ENCODE measurements around the gene HAUS5. TPM values are rescaled to one million over a fixed set of nuclear protein-coding genes. Genes with fewer than 3 reads are reported as not detected.

HAUS5 gene
- total RNA-seq, 1 donor from 2014 or later, result 12.3 TPM

- peak overlapping the region; percentile 23 for H3K4me3 ChIP-seq (ENCODE audit: low read depth, low read length)
- peak; percentile 28 for DNase-seq (ENCODE audit: low read depth)
Observed at GRCh38 chr19:35673121-35673804, 60.7 kb downstream of the HAUS5 start.

More at GRCh38 chr19:35673121-35673804, 60.7 kb downstream of the HAUS5 start:
- H3K36me3 ChIP-seq (ENCODE audit: control insufficient read depth, insufficient read depth, low read length), result no peaks in the 10 kb centered on the region
- peaks cover 19% of the 10 kb centered on the region for H3K27me3 ChIP-seq (ENCODE audit: control insufficient read depth, insufficient read depth, low read length)
- TF ChIP-seq CTCF (IDR thresholded peaks at IDR 0.05; ENCODE audit: insufficient read depth, low read length, poor library complexity, severe bottlenecking), result no peak

Other genes with a start within 250 kb of the HAUS5 start
- not detected in 2 replicates for gene GPR42, start 241.7 kb upstream of the HAUS5 start, total RNA-seq
- gene FFAR2, start 164.5 kb upstream of the HAUS5 start, total RNA-seq, result not detected in 2 replicates
- not detected in 2 replicates for gene KRTDAP, start 122.3 kb upstream of the HAUS5 start, total RNA-seq
- gene DMKN, start 99.1 kb upstream of the HAUS5 start, total RNA-seq, result 219 and 266 TPM in 2 replicates
- gene SBSN, start 84.4 kb upstream of the HAUS5 start, total RNA-seq, result not detected in 2 replicates
- gene GAPDHS, start 79.3 kb upstream of the HAUS5 start, total RNA-seq, result not detected in 2 replicates
- 160 and 166 TPM in 2 replicates for gene TMEM147, start 67.1 kb upstream of the HAUS5 start, total RNA-seq
- not detected in 2 replicates for gene ATP4A, start 49.1 kb upstream of the HAUS5 start, total RNA-seq
- gene PMIS2, start 26.6 kb upstream of the HAUS5 start, total RNA-seq, result not detected in 2 replicates
- gene RBM42, start 16.3 kb downstream of the HAUS5 start, total RNA-seq, result 115 and 121 TPM in 2 replicates
- not detected in 2 replicates for gene ETV2, start 29.0 kb downstream of the HAUS5 start, total RNA-seq
- 347 and 569 TPM in 2 replicates for gene COX6B1, start 35.6 kb downstream of the HAUS5 start, total RNA-seq
- gene UPK1A, start 53.8 kb downstream of the HAUS5 start, total RNA-seq, result not detected in 2 replicates
- gene ZBTB32, start 91.8 kb downstream of the HAUS5 start, total RNA-seq, result not detected in 2 replicates
- 18.4 and 31.8 TPM in 2 replicates for gene KMT2B, start 105.3 kb downstream of the HAUS5 start, total RNA-seq
- gene IGFLR1, start 129.7 kb downstream of the HAUS5 start, total RNA-seq, result 1.9 and 8.8 TPM in 2 replicates
- gene U2AF1L4, start 132.7 kb downstream of the HAUS5 start, total RNA-seq, result 15.5 and 17.6 TPM in 2 replicates
- gene PSENEN, start 132.9 kb downstream of the HAUS5 start, total RNA-seq, result 46.8 and 59.7 TPM in 2 replicates
- 15.1 and 22.0 TPM in 2 replicates for gene LIN37, start 135.8 kb downstream of the HAUS5 start, total RNA-seq
- gene HSPB6, start 144.3 kb downstream of the HAUS5 start, total RNA-seq, result 0.17 and 0.82 TPM in 2 replicates
- gene PROSER3, start 145.4 kb downstream of the HAUS5 start, total RNA-seq, result 6.1 and 13.0 TPM in 2 replicates
- 2.8 and 3.5 TPM in 2 replicates for gene ARHGAP33, start 162.8 kb downstream of the HAUS5 start, total RNA-seq
- not detected in 2 replicates for gene PRODH2, start 200.1 kb downstream of the HAUS5 start, total RNA-seq
- 0.68 and 0.92 TPM in 2 replicates for gene NPHS1, start 239.8 kb downstream of the HAUS5 start, total RNA-seq
- gene KIRREL2, start 244.2 kb downstream of the HAUS5 start, total RNA-seq, result 0.50 and 1.0 TPM in 2 replicates